Lung microvascular endothelial cell (primary cell): ENCODE data around the gene RSPRY1. TPM values are rescaled to one million over a fixed set of nuclear protein-coding genes. Genes with fewer than 3 reads are reported as not detected.
"Not testable (repeated sequence)": the region's sequence is repeated elsewhere in the genome, so short reads cannot be mapped to it uniquely, and the experiment has no call there.

ENCODE experiments used
- DNase-seq, 2 donors: peaks; one replicate each; pipeline versions ENCODE4 v3.0.0 to v3.0.0-alpha.2; 2010; ENCODE audit warnings: low read depth in 2 of 2
- total RNA-seq: library from RNA; depleted of rRNA; stranded (reverse); fragments of >200 nt; gene quantifications from 2 replicates; pipeline ENCODE4 v1.2.1, GENCODE V29; 2014

RSPRY1 gene
- total RNA-seq, 1 donor from 2014 or later: 33.7 TPM

- DNase-seq: peak; percentile 44 to 59
Observed at GRCh38 chr16:57186872-57187854, 1.0 kb downstream of the RSPRY1 start.

GRCh38 chr16:57187902-57188710, 2.0 kb downstream of the RSPRY1 start:
- DNase-seq: not testable (repeated sequence)

GRCh38 chr16:57188711-57189002, 2.5 kb downstream of the RSPRY1 start:
- no peak for DNase-seq

DNA sequence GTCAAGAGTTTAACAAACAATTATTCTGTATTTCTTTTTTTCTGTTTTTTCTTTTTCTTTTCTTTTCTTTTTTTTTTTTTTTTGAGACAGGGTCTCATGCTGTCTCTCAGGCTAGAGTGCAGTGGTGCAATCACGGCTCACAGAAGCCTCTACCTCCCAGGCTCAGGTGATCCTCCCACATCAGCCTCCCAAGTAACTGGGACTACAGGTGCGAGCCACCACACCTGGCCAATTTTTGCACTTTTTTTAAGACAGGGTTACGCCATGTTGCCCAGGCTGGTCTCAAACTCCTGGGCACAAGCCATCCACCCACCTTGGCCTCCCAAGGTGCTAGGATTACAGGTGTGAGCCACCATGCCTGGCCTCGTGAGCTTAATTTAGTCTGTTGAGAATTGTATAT, 3.4 kb downstream of the RSPRY1 start:
- not testable (repeated sequence) for DNase-seq

DNA sequence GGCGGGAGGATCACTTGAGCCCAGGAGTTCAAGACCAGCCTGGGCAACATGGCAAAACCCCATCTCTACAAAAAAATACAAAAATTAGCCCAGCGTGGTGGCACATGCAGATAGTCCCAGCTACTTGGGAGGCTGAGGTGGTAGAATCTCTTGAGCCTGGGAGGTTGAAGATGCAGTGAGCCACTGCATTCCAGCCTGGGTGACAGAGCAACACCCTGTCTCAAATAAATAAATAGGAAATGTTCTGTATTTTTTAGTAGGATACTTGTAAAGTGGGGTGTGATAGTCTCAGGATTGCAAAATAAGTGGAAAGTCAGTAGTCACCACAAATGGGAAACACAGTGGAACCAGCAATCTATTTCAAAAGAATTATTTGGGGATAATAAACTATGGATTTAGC, 4.0 kb downstream of the RSPRY1 start:
- no peak for DNase-seq

GRCh38 chr16:57191056-57191571, 5.0 kb downstream of the RSPRY1 start:
- peak in 1 of 2 donors; percentile 37 for DNase-seq

GRCh38 chr16:57192146-57192545, 6.0 kb downstream of the RSPRY1 start:
- no peak for DNase-seq

GRCh38 chr16:57192720-57193486, 6.8 kb downstream of the RSPRY1 start:
- DNase-seq: no peak

GRCh38 chr16:57194512-57194911, 8.4 kb downstream of the RSPRY1 start:
- peak; percentile 80 to 90 for DNase-seq

- DNase-seq: no peak
Observed at GRCh38 chr16:57196286-57196685, 10.2 kb downstream of the RSPRY1 start.

GRCh38 chr16:57196753-57197152, 10.6 kb downstream of the RSPRY1 start:
- DNase-seq: no peak

DNA sequence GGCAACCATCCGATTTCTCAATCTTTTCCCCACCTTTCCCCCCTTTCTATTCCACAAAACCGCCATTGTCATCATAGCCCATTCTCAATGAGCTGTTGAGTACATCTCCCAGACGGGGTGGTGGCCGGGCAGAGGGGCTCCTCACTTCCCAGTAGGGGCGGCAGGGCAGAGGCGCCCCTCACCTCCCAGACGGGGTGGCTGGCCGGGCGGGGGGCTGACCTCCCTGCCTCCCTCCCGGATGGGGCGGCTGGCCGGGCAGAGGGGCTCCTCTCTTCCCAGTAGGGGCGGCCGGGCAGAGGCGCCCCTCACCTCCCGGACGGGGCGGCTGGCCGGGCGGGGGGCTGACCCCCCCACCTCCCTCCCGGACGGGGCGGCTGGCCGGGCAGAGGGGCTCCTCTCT, 14.2 kb downstream of the RSPRY1 start:
- not testable (repeated sequence) for DNase-seq

DNA sequence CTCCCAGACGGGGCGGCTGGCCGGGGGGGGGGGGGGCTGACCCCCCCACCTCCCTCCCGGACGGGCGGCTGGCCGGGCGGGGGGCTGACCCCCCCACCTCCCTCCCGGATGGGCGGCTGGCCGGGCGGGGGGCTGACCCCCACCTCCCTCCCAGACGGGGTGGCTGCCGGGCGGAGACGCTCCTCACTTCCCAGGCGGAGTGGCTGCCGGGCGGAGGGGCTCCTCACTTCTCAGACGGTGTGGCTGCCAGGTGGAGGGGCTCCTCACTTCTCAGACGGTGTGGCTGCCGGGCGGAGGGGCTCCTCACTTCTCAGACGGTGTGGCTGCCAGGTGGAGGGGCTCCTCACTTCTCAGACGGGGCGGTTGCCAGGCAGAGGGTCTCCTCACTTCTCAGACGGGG, 14.8 kb downstream of the RSPRY1 start:
- DNase-seq: not testable (repeated sequence)

DNA sequence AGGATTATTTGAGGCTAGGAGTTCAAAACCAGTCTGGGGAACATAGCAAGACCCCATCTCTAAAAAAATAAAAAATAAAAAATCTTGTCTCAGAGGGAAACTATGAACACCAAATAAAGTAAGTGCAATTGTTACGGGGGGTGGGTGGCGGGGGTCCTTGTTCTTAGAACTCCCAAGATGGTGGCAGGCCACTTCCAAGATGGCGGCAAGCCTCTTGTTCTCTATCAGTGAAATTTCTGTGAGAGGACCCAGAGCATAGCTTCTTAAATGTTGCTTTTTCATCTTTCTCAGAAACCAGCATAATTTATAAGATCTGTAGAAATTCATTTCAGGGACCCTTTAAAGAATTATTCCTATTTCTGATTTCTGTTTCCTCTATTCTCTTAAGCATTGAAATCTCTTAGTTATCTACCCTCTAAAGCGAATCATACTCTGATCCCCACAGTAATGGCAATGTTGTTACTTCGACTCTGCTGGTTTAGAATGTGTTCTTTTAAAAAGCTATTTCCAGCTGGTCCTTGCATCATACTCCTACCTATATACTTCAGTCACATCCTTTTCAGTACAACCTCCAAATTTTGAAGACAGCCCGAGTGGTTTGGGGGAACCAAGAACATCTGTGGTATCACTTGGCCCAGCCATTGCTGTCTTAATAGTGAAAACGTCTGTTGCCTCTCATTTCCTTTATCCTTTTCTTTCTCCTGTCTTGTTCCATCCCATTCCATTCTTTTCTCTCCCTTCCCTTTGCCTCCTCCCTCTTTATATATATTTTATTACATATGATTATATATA, 16.2 kb downstream of the RSPRY1 start:
- no peak for DNase-seq

DNA sequence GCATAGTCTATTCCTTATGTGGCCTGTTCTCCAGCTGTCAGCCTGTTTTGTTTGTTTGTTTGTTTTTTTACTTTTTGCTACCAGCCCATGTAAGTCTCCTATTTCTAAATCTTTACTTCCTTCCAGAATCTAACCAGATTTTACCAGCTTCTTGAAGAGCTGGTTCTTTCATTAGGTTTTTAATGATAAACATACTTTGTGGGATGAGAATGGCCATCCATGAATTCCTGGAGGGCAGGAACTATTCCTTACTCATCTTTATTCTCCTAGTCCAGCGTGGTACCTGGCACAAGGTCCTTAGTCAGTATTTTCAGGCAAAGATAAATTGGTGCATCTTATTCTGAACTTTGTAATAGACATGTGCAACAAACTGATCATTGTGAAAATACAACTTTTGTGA, 17.3 kb downstream of the RSPRY1 start:
- DNase-seq: no peak

DNA sequence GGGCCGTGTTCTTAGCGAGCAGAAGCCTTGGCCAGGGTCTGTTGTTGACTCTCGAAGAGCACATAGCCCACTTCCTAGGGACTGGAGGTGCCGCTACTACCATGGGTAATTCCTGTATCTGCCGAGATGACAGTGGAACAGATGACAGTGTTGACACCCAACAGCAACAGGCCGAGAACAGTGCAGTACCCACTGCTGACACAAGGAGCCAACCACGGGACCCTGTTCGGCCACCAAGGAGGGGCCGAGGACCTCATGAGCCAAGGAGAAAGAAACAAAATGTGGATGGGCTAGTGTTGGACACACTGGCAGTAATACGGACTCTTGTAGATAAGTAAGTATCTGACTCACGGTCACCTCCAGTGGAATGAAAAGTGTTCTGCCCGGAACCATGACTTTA, 18.5 kb downstream of the RSPRY1 start:
- no peak for DNase-seq

- DNase-seq: no peak
Observed at GRCh38 chr16:57208926-57209325, 22.8 kb downstream of the RSPRY1 start.

- DNase-seq: no peak
Observed at GRCh38 chr16:57209780-57210179, 23.7 kb downstream of the RSPRY1 start.

DNA sequence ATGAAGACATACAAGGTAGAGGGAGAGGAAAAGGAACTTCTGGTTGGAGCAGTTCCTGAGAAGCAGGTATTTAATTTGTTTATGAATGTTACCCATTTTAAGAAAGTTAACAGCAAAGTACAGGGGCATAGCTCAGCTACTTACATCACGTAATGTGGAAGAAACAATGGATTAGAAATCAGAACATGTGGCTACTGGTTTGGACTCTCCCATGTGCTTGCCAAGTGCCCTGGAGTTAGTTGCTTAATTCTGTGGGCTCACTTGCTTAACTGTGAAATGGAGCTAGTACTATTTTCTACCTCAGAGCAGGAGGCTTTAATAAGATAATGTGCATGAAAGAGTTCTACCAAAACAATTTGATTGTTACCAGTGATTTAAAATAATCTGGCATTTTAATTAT, 27.3 kb downstream of the RSPRY1 start:
- DNase-seq: no peak

- no peak for DNase-seq
Observed at GRCh38 chr16:57216968-57217367, 30.8 kb downstream of the RSPRY1 start.

DNA sequence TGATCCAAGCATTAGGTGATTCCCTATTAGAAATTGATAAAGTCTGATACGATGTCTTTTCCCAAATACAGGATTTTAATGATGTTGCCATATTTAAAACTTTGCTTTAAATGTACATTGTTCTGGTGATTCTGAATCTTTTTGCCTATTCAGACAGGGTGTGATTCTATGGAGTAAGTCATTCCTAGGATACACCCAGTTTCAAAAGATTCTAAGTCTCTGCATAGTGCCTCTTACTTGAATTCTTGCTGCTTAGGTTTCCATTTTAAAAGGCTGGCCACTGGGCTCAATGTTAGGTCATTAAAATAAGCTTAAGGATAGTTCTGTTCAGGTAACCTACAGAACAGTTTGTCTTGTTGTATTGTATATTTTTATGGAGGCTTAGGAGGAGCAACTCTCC, 36.9 kb downstream of the RSPRY1 start:
- no peak for DNase-seq
